HG02943 (cell line): ENCODE measurements around the gene LRP1.

ENCODE experiments used
- ATAC-seq: cut with Tn5 transposase; IDR thresholded peaks from one replicate; pipeline ENCODE4 v1.9.1; 2021; ENCODE audit warnings: mild to moderate bottlenecking, low read depth, moderate library complexity; ENCODE audit not compliant: unreplicated experiment

LRP1 gene

GRCh38 chr12:57093415-57094207 is 34.7 kb upstream of the LRP1 start:
- ATAC-seq = no peak

DNA sequence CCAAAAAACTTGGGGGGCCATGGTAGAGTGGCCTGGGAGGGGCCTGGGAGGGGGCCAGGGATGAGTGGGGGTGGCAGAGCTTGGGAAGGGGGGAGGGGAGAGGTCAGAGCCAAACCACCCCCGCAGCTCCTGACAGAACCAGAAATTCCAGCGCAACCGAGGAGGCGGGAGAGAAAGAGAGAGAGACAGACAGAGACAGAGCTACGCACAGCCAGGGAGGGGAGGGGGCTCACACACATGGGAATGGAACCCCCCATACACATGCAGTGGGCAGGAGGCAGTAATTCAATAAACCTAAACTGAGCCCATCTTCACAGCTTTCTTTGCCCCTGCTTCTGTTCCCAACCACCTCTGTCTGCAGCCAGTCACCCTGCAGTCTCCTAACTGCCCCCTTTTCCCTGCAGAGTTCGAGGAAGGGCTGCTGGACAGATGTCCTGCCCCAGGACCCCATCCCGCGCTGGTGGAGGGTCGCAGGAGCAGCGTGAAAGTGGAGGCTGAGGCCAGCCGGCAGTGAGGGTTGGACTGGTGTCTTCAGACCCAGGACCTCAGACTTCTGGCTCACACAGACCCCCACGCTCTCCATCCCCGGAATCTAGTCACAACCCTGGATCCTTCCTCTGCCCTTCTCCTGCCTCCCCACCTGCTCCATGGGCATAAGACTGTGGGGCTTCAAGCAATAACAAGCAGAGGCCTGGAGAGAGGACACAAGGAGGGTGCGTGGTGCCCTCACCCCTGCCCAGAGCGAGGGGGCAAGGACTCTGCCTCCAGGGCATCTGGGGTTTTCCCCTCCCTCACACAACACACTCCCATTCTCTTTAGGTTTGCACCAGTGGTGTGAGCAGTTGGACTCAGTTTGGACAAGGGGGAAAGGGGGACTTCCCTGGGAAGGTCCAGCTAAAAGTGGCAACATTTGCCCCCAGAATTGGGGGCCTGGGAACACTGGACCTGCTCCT is 33.8 kb upstream of the LRP1 start:
- no peak for ATAC-seq

GRCh38 chr12:57095440-57095839 is 32.8 kb upstream of the LRP1 start:
- no peak for ATAC-seq

DNA sequence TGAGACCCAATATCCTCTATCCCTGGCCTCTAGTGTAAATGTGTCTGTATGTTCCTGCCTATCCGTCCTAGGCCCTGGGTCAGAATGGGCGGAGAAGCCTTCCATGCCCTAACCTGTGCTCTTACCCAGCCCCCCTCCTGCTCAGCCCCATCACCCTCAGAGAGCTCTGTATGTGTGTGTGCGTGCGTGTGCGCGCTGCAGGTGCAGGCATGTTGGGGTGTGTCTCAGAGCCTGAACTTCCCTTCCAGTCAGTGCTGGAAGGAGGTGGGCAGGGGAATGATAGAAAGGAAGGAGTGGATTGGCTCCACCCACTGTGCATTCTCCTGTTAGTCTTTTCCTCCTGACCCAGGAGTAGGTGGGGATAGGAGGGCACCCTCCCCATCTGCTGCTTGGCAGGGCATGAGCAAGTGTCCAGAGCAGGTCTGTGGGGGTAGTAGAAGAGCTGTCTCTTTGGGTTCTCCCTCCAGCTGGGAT is 32.1 kb upstream of the LRP1 start:
- no peak for ATAC-seq

DNA sequence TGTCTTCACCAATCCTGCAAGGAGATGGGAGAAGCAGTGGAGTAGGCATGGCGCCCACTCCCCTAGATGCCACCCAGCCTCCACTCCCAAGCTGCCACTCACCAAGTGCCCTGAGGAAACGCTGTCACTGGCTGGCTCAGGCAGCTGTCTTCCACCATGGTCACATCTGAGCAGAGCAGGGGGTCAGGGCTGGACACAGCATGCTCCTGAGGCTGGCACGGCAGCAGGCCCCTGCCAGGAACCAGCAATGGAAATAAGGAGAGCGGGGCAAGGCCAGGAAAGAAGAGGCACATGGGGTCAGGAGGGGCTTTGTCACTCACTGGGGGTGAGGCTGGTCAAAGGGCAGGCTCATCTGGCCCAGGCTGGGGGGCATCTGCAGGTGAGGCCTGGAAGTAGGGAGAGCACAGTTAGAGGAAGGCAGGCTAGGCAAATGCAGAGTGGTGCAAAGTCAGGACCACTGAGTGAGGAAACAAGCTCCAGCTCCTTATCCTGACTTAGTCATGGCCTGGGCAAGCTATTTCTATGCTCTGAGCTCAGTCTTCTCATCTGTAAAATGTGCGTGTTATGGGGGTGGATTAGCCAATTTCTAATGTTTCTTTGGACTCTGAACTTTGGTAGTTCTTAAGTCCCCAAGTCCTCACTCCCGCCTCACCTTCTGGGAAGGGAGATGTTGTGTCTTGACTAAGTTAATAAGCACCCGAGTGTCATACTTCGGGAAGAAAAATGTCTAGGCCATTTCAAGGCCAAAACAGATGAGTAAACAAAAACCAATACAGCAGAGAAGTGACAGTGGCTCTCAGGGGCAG is 31.3 kb upstream of the LRP1 start:
- ATAC-seq = no peak

DNA sequence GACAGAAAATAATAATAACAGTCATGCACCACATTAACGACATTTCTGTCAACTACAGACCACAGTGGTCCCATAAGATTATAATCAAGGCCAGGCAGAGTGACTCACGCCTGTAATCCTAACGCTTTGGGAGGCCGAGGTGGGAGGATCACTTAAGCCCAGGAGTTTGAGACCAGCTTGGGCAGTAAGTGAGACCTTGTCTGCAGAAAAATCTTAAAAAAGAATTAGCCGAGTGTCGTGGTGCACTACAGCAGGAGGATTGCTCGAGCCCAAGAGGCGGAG is 30.8 kb upstream of the LRP1 start:
- no peak for ATAC-seq

DNA sequence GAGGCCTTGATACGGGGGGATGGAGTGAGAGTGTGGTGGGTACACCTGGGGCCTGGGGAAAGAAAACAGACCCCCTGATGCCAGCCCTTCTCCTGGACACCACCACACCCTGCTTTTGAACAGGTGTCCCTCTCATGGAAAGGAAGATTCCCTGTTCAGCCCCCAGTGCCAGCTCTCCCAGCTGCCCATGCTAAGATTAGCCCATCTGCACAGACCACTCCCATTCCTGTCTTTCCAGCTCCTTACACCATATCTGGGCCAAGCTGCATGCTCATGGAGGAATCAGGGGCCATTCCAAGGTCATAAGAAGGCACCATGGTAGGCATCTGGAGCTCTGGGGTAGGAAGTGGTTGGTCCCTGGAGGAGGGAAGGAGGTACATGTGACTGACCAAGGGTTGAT is 29.7 kb upstream of the LRP1 start:
- ATAC-seq = no peak

DNA sequence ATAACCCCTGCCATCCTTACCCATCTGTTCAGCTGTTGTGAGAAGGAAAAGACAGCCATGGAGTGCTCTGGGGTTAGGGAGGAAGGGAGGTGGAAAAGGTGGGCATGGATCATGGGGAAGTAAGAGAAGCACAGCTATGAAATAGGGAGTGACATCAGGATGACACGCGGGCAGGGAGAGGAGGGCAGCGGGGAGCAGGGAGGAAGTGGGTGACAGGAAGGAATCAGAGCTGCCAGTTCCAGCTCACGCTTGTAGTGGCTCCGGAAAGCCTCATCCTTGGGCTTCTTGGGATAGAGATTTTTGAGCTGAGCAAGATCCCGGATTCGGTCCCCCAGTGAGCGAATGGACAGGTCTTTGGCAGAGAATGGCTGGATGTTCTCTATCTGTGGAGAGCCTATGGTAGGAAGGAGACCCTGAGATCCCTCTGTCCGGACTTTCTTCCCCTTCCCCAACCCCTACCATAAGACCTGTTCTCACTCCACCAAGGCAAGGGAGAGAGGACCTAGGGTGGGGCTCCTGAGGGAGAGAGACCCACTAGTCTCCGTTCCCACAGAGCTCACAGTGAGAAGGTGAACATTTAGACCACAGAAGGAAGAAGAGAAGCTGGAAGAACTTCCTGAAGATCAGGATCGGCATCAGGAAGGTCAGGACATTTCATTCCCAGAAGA is 29.1 kb upstream of the LRP1 start:
- no peak for ATAC-seq

DNA sequence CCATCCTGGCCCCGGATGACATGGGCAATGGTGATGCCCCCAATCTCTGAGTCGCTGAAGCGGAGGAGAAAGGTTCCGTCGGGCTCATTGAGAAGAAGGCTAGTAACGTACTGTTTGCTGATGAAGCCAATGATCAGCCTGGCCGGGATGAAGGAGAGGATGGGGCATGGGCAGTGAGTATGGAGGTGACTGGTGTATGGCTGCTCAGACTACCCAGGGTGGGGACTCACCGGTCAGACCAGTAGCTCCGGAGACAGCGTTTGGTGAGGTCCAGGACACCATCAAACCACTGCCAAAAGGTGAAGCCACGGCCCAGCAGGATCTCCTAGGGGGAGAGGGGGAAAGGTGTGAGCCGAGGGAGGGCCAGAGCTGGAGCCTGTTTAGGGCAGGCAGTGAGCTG is 28.5 kb upstream of the LRP1 start:
- no peak for ATAC-seq

- no peak for ATAC-seq
Measured at GRCh38 chr12:57101892-57102695, 26.2 kb upstream of the LRP1 start.

- no peak for ATAC-seq
Measured at GRCh38 chr12:57103856-57104255, 24.4 kb upstream of the LRP1 start.

- ATAC-seq = no peak
Measured at GRCh38 chr12:57104292-57104910, 23.9 kb upstream of the LRP1 start.

GRCh38 chr12:57105011-57105753 is 23.1 kb upstream of the LRP1 start:
- no peak for ATAC-seq

GRCh38 chr12:57106021-57106708 is 22.1 kb upstream of the LRP1 start:
- no peak for ATAC-seq

- ATAC-seq = no peak
Measured at GRCh38 chr12:57107456-57108155, 20.7 kb upstream of the LRP1 start.

DNA sequence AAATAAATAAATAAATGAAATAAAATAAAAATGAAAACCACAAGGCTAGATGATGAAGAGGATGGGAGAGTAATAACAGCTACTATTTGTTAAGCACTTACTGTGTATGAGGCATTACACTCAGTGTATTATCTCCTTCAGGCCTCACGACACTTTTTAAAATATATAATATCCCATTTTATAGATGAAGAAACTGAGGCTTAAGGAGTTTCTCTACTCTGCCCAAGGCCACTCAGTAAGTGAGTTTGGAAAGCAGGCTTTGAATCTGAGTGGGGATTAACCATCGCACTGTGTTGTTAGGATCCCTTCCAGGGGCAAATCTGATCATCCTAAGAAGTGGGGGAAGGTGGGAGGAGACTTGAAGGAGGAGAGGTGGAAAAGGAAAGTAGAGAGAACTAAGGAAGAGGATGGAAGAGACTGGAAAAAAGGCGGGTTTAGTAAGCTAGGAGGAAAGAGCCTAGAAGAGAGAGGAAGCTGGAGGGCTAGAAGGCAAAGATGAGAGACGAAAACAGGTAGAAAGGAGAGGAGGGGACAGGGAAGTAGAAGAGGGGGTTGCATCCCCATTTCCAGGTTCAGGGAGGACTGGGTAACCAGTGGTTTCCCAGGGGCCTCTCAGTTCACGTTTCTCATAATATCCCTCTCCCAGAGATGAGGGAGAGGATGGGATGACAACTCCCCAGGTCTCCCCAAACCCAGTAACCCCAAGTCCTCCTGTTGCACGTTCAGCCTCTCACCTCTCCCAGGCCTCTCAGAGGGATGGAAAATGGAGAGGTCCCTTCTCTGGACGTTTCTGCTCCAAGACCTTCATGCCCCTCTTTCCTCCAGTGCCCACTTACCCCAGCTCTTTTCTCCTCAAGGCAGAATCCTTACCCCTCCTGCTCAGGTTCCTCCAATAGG is 18.8 kb upstream of the LRP1 start:
- ATAC-seq = no peak
